DOHH2 (cell line): ENCODE measurements around the gene CHRDL2.
A peak's percentile ranks its signal among the peaks of the same experiment; 100 is the strongest.

Source experiments
- CTCF ChIP-seq: fragments of 200-600 bp; sonication (generic); IDR thresholded peaks from one replicate; pipeline ENCODE4 v1.5.1; 2014; ENCODE audit warnings: antibody characterized with exemption, mild to moderate bottlenecking, low read depth, low read length; ENCODE audit not compliant: poor library complexity, severe bottlenecking
- EZH2phosphoT487 ChIP-seq: fragments of 200-600 bp; sonication (generic); IDR thresholded peaks from 2 replicates; pipeline ENCODE4 v1.6.1; 2017; ENCODE audit warnings: borderline replicate concordance, mild to moderate bottlenecking, antibody characterized with exemption, low read length, moderate library complexity, mixed read lengths

- peak; percentile 89 for TF ChIP-seq CTCF
- no peak for TF ChIP-seq EZH2phosphoT487
Observed at GRCh38 chr11:74726547-74727182, 4.6 kb downstream of the CHRDL2 start.
